HG03378 (cell line): ENCODE results near the gene DOK7.

ENCODE experiments used
- ATAC-seq: cut with Tn5 transposase; IDR thresholded peaks from one replicate; pipeline ENCODE4 v1.9.1; 2021; ENCODE audit warnings: mild to moderate bottlenecking, moderate library complexity; ENCODE audit not compliant: unreplicated experiment

The DOK7 gene

GRCh38 chr4:3517731-3518510 lies 54.8 kb downstream of the DOK7 start:
- ATAC-seq: no peak

GRCh38 chr4:3518511-3518880 lies 55.4 kb downstream of the DOK7 start:
- no peak for ATAC-seq

GRCh38 chr4:3518941-3519340 lies 55.8 kb downstream of the DOK7 start:
- no peak for ATAC-seq

GRCh38 chr4:3519468-3520264 lies 56.6 kb downstream of the DOK7 start:
- no peak for ATAC-seq

DNA sequence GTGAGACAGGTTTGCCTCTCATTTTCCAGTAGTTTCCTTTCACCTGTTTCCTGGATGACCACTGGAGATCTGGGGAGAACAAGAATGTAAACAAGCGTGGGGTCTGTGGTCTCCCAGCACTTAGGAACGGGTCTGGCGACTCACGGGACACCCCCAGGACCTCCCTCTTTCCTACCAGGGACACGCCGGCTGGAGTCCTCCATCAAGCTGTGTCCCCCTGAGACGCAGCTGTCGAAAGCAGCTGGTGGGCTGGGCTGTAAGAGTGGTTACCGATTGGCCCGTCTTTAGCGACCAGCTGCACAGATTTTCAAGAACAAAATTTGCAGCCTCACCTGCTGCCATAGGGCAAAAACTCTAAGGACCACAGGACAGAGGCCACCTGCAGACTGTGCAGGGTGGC lies 57.2 kb downstream of the DOK7 start:
- ATAC-seq: no peak

DNA sequence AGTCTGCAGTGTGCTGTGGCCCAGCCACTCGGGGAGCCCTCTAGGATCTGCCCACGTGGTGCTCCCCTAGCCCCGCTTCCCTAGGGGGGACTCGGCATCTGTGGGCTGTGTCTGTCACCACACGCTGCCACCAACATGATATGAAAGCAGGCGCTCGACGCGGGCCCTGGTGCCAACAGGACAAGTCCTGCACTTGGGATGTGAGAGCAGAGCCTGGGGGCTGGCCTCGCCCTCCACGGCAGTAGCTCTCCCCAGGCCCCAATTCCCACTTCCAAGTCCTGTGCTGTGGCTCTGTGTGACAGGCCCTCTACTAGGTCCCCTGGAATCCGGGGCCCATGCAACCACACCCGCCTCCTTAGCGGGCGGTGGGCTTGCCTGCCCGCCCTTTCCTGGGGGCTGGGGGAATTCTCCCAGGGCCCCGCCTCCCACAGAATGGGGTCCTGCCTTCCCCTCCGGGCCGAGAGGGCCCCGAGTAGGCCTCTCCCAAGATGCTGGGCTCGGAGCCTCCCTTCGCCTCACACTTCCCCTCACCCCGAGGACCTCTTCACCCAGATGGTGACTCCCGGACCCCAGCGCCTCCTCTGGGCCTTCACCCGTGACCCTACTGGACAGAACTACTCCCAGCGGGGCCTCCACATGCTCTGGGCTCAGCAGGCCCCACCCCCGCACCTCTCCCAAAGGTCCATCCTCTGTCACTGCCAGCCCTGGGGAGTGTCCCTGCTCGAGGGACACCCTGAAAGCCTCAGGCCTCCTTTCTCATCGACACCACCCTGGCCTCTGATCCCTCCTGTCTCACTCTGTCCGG lies 57.9 kb downstream of the DOK7 start:
- ATAC-seq: no peak

DNA sequence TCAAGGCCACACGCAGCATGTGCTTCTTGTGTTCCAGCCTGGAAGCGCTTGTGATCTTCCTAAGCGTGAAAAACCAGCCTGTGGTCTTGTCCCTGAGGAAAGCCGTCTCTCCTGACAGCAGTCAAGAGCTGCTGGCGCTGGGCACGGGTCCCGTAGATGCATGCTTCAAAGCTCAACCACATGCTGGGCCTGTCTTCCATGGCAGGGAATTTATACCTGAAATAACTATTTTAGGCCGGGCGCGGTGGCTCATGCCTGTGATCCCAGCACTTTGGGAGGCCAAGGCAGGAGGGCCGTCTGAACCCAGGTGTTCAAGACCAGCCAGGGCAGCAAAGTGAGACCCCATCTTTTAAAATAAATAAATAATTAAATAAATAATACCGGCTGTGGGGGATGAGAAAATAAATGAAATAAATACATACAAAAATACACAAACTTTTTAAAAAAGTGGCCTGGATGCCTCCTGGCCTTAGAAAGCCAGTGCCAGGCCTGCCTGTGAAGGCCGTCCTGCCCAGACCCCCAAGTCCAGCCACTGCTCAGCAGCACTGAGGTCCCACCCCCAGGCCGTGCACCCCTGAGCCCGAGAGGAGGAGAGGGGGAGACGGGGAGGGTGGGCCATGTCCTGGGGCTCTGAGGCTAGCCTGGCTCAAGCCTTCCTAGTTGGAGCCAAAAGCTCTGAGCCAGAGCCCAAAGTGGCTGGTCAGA lies 58.7 kb downstream of the DOK7 start:
- ATAC-seq: no peak

- no peak for ATAC-seq
Observed at GRCh38 chr4:3522326-3522640, 59.2 kb downstream of the DOK7 start.

- no peak for ATAC-seq
Observed at GRCh38 chr4:3522651-3523050, 59.5 kb downstream of the DOK7 start.

- no peak for ATAC-seq
Observed at GRCh38 chr4:3523146-3523627, 60.1 kb downstream of the DOK7 start.

GRCh38 chr4:3523628-3524221 lies 60.6 kb downstream of the DOK7 start:
- no peak for ATAC-seq

DNA sequence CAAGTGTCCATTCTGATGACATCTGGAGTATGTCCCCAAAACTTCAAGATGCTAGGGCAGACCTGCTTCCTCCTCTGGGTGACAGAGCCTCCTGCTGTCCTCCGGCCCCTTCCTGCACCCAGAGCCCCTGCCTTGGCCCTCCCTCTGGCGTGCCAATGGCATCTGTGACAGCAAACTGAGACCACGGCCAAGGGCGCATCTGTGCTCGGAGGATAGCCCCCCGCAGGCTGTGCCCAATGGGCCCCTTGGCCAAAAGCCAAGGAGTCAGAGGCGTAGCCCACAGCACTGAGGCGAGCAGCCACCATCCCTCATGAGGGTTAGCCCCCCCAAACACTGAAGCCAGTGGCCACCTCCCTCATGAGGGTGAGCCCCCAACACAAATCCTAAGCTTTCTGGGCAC lies 61.2 kb downstream of the DOK7 start:
- ATAC-seq: no peak

- ATAC-seq: no peak
Observed at GRCh38 chr4:3524920-3525319, 61.8 kb downstream of the DOK7 start.

- ATAC-seq: no peak
Observed at GRCh38 chr4:3525532-3526430, 62.7 kb downstream of the DOK7 start.

DNA sequence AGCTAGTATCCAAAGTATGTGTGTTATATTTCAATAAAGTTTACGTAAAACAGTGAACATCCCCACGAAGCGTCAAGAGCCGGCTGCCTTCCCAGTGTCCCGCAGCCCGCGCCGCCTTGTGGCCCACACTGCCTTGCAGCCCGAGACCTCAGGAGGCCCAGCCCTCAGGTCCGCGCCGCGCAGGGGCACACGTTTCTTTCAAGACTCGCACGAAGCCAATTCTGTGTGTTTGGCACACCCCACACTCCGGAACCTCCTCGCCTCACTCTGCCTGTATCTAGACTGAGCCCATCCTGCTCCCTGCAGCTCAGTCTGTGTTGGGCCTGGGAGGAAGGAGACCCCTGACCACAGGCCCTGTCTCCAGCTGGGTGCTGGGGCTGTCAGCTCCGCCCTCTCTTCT lies 63.4 kb downstream of the DOK7 start:
- no peak for ATAC-seq

GRCh38 chr4:3527101-3527913 lies 64.2 kb downstream of the DOK7 start:
- ATAC-seq: no peak

GRCh38 chr4:3527914-3528876 lies 65.1 kb downstream of the DOK7 start:
- no peak for ATAC-seq

GRCh38 chr4:3529363-3529762 lies 66.3 kb downstream of the DOK7 start:
- no peak for ATAC-seq
